Head of caudate nucleus (tissue), 42 donors: Measurements from ENCODE around the gene NYAP1.
"Not testable (repeated sequence)": the region's sequence is repeated elsewhere in the genome, so short reads cannot be mapped to it uniquely, and the experiment has no call there.

ENCODE experiments used
- DNase-seq, 42 donors: peaks; one replicate each; pipeline versions ENCODE4 v3.0.0 to v3.0.0-alpha.2; 2020 to 2021; ENCODE audit warnings: mixed read lengths in 7 of 42
- intact Hi-C: fragments of 100-400 bp; cut with DNase I; formaldehyde crosslinking; loops from one replicate; pipeline ENCODE4 v1.15.0; 2022

The NYAP1 gene

GRCh38 chr7:100523192-100523591, 39.5 kb downstream of the NYAP1 start:
- DNase-seq, intact Hi-C loops: not testable (repeated sequence)

- DNase-seq, intact Hi-C loops: not testable (repeated sequence)
Observed at GRCh38 chr7:100528108-100528866, 44.6 kb downstream of the NYAP1 start.

- intact Hi-C loops = no loop called here
- DNase-seq = no peak
Observed at GRCh38 chr7:100532165-100533022, 48.7 kb downstream of the NYAP1 start.

DNA sequence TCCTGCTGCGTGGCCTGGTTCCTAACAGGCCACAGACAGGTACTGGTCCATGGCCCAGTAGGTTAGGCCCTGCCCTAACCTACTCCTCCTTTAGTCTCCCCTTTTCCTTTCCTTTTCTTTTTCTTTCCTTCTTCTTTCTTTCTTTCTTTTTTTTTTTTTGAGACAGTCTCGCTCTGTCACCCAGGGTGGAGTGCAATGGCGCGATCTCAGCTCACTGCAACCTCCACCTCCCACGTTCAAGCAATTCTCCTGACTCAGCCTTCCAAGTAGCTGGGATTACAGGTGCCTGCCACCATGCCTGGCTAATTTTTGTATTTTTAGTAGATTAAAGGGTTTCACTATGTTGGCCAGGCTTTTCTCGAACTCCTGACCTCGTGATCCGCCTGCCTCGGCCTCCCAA, 52.3 kb downstream of the NYAP1 start:
- intact Hi-C loops, DNase-seq: not testable (repeated sequence)

- DNase-seq, intact Hi-C loops: not testable (repeated sequence)
Observed at GRCh38 chr7:100536695-100537094, 53.0 kb downstream of the NYAP1 start.

DNA sequence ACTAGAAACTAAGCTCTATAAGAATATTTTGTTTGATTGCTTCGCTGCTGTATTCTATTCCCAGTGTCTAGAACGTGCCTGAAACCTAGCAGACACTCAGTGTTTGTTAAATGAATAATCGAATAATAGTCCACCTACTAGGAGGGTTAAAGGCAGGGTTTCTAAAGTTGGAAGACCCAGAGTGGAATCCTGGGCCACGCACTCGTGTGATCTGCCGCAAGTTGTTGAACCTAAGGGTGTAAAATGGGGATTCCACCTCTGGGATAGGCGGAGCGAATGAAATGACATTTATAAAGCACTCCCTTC, 54.6 kb downstream of the NYAP1 start:
- intact Hi-C loops = no loop called here
- no peak for DNase-seq

GRCh38 chr7:100538654-100539435, 55.1 kb downstream of the NYAP1 start, which contains the start of gene AGFG2:
Gene AGFG2, plus strand, starts transcription at chr7:100539203. Its CDS starts 144 bp downstream, at chr7:100539347.
- peak; percentile 100 for DNase-seq
- intact Hi-C loops = no loop called here

GRCh38 chr7:100539436-100540006, 55.8 kb downstream of the NYAP1 start:
- peak in 2 of 42 donors; percentile 14 to 27 for DNase-seq
- intact Hi-C loops = loop anchor here (5.0 kb wide), 1 partner anchor 62 kb away; the partner anchor contains the start of gene TSC22D4

- intact Hi-C loops = loop anchor here (5.0 kb wide), 1 partner anchor 63 kb away; the partner anchor contains the start of gene TSC22D4
Observed at GRCh38 chr7:100540073-100540723, 56.5 kb downstream of the NYAP1 start.

DNA sequence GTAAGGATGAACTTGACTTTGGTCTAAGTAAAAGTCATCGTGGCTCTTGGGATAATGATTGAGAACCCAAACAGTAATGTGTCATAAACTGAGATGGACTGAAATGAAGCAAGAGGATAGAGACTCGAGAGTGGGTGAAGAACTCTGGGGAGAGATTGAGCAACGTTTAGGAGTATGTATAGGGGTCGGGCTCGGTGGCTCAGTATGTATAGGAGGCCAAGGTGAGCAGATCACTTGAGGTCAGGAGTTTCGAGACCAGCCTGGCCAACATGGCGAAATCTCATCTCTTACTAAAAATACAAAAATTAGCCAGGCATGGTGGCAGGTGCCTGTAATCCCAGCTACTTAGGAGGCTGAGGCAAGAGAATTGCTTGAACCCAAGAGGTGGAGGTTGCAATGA, 57.6 kb downstream of the NYAP1 start:
- DNase-seq = not testable (repeated sequence)
- intact Hi-C loops = loop anchor here (5.0 kb wide), 1 partner anchor 64 kb away; the partner anchor contains the start of gene TSC22D4

More at GRCh38 chr7:100540073-100540723, 56.5 kb downstream of the NYAP1 start:
- DNase-seq = no peak

- peak in 4 of 42 donors; percentile 34 to 60 (median 52) for DNase-seq
- intact Hi-C loops = loop anchor here (5.0 kb wide), 1 partner anchor 66 kb away; the partner anchor contains the start of gene TSC22D4
Observed at GRCh38 chr7:100543586-100543985, 59.9 kb downstream of the NYAP1 start.

DNA sequence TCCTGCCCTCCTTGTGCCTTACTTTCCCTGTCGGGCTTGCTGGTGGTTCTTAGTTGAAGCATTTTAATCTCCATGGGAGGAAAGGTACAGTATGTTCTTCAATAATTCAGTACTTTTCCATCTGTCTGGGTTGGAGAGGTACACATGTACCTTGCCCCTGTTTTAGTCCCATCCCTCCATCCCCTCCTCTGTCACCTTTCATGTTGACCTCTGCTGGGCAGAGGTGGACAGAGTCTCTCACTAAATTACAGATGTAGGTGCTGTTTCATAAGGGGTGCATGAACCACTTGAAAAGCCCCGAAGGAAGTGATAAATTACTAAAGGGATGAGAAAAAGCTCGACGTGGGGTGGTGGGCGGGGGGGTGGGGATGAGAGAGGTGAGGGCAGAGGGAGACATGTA, 60.7 kb downstream of the NYAP1 start:
- intact Hi-C loops = loop anchor here (5.0 kb wide), 1 partner anchor 67 kb away; the partner anchor contains the start of gene TSC22D4
- no peak for DNase-seq
